ENCODE measurements around the gene SLC45A3.
A peak's percentile ranks its signal among the peaks of the same experiment; 100 is the strongest.

The SLC45A3 gene

GRCh38 chr1:205669341-205670149 is 10.8 kb downstream of the SLC45A3 start:
- 11 to 16% methylated on average over 20 of the region's 20 CpGs for WGBS, 2 experiments
- Histone ChIP-seq H3K4me1 (ENCODE audit: control insufficient read depth, insufficient read depth, low read length) (peaks cover 80% of the 10 kb centered on the region), H3K27me3 (ENCODE audit: control insufficient read depth, insufficient read depth, low read length, poor library complexity, severe bottlenecking) (no peaks in the 10 kb centered on the region), H3K4me3 (ENCODE audit: insufficient read depth, low read depth, low read length) (peak overlapping the region; percentile 26), H3K9me3 (ENCODE audit: control insufficient read depth, low read length) (no peaks in the 10 kb centered on the region), H3K36me3 (ENCODE audit: control insufficient read depth, insufficient read depth, low read length) (no peaks in the 10 kb centered on the region), H3K27ac (ENCODE audit: insufficient read depth, low read depth, low read length, poor library complexity, severe bottlenecking) (peak overlapping the region; percentile 98)

GRCh38 chr1:205668951-205669340 is 11.4 kb downstream of the SLC45A3 start:
- peak overlapping the region; percentile 98 for H3K27ac ChIP-seq (ENCODE audit: insufficient read depth, low read depth, low read length, poor library complexity, severe bottlenecking)
- 51 to 53% methylated on average over 5 of the region's 5 CpGs for WGBS, 2 experiments
- H3K27me3 ChIP-seq (ENCODE audit: control insufficient read depth, insufficient read depth, low read length, poor library complexity, severe bottlenecking): no peaks in the 10 kb centered on the region
- no peak overlapping the region for H3K4me3 ChIP-seq (ENCODE audit: insufficient read depth, low read depth, low read length)
- H3K4me1 ChIP-seq (ENCODE audit: control insufficient read depth, insufficient read depth, low read length): peaks cover 78% of the 10 kb centered on the region
- H3K9me3 ChIP-seq (ENCODE audit: control insufficient read depth, low read length): no peaks in the 10 kb centered on the region
- H3K36me3 ChIP-seq (ENCODE audit: control insufficient read depth, insufficient read depth, low read length): no peaks in the 10 kb centered on the region

- 83 to 87% methylated on average over 11 of the region's 11 CpGs for WGBS, 2 experiments
- no peak overlapping the region for H3K4me3 ChIP-seq (ENCODE audit: insufficient read depth, low read depth, low read length)
- peaks cover 74% of the 10 kb centered on the region for H3K4me1 ChIP-seq (ENCODE audit: control insufficient read depth, insufficient read depth, low read length)
- no peak overlapping the region for H3K27ac ChIP-seq (ENCODE audit: insufficient read depth, low read depth, low read length, poor library complexity, severe bottlenecking)
- H3K9me3 ChIP-seq (ENCODE audit: control insufficient read depth, low read length): no peaks in the 10 kb centered on the region
- H3K36me3 ChIP-seq (ENCODE audit: control insufficient read depth, insufficient read depth, low read length): peaks cover under 1% of the 10 kb centered on the region
- no peaks in the 10 kb centered on the region for H3K27me3 ChIP-seq (ENCODE audit: control insufficient read depth, insufficient read depth, low read length, poor library complexity, severe bottlenecking)
These were observed 12.2 kb downstream of the SLC45A3 start for GRCh38 chr1:205667909-205668643.

- no peak overlapping the region for H3K4me3 ChIP-seq (ENCODE audit: insufficient read depth, low read depth, low read length)
- H3K4me1 ChIP-seq (ENCODE audit: control insufficient read depth, insufficient read depth, low read length): peaks cover 76% of the 10 kb centered on the region
- no peak overlapping the region for H3K27ac ChIP-seq (ENCODE audit: insufficient read depth, low read depth, low read length, poor library complexity, severe bottlenecking)
- peaks cover 3% of the 10 kb centered on the region for H3K36me3 ChIP-seq (ENCODE audit: control insufficient read depth, insufficient read depth, low read length)
- no peaks in the 10 kb centered on the region for H3K27me3 ChIP-seq (ENCODE audit: control insufficient read depth, insufficient read depth, low read length, poor library complexity, severe bottlenecking)
- no peaks in the 10 kb centered on the region for H3K9me3 ChIP-seq (ENCODE audit: control insufficient read depth, low read length)
- 91 to 92% methylated on average over 6 of the region's 6 CpGs for WGBS, 2 experiments
These were observed 13.7 kb downstream of the SLC45A3 start for GRCh38 chr1:205666372-205667166.

- Histone ChIP-seq H3K27me3 (ENCODE audit: control insufficient read depth, insufficient read depth, low read length, poor library complexity, severe bottlenecking) (no peaks in the 10 kb centered on the region), H3K36me3 (ENCODE audit: control insufficient read depth, insufficient read depth, low read length) (peaks cover 3% of the 10 kb centered on the region), H3K4me3 (ENCODE audit: insufficient read depth, low read depth, low read length) (no peak overlapping the region), H3K9me3 (ENCODE audit: control insufficient read depth, low read length) (no peaks in the 10 kb centered on the region), H3K27ac (ENCODE audit: insufficient read depth, low read depth, low read length, poor library complexity, severe bottlenecking) (no peak overlapping the region), H3K4me1 (ENCODE audit: control insufficient read depth, insufficient read depth, low read length) (peaks cover 71% of the 10 kb centered on the region)
- WGBS, 2 experiments: 61 to 67% methylated on average over 8 to 9 of the region's 9 CpGs
These were observed 14.9 kb downstream of the SLC45A3 start for GRCh38 chr1:205665201-205666045.

- H3K4me3 ChIP-seq (ENCODE audit: insufficient read depth, low read depth, low read length): no peak overlapping the region
- H3K27me3 ChIP-seq (ENCODE audit: control insufficient read depth, insufficient read depth, low read length, poor library complexity, severe bottlenecking): no peaks in the 10 kb centered on the region
- peaks cover 3% of the 10 kb centered on the region for H3K36me3 ChIP-seq (ENCODE audit: control insufficient read depth, insufficient read depth, low read length)
- H3K9me3 ChIP-seq (ENCODE audit: control insufficient read depth, low read length): no peaks in the 10 kb centered on the region
- no peak overlapping the region for H3K27ac ChIP-seq (ENCODE audit: insufficient read depth, low read depth, low read length, poor library complexity, severe bottlenecking)
- peaks cover 62% of the 10 kb centered on the region for H3K4me1 ChIP-seq (ENCODE audit: control insufficient read depth, insufficient read depth, low read length)
- WGBS, 2 experiments: 91 to 94% methylated on average over 19 of the region's 19 CpGs
These were observed 15.8 kb downstream of the SLC45A3 start for GRCh38 chr1:205664399-205665017.

- WGBS, 2 experiments: 95% methylated on average over 18 of the region's 18 CpGs
- H3K9me3 ChIP-seq (ENCODE audit: control insufficient read depth, low read length): no peaks in the 10 kb centered on the region
- peaks cover 3% of the 10 kb centered on the region for H3K36me3 ChIP-seq (ENCODE audit: control insufficient read depth, insufficient read depth, low read length)
- no peaks in the 10 kb centered on the region for H3K27me3 ChIP-seq (ENCODE audit: control insufficient read depth, insufficient read depth, low read length, poor library complexity, severe bottlenecking)
- H3K4me3 ChIP-seq (ENCODE audit: insufficient read depth, low read depth, low read length): no peak overlapping the region
- no peak overlapping the region for H3K27ac ChIP-seq (ENCODE audit: insufficient read depth, low read depth, low read length, poor library complexity, severe bottlenecking)
- peaks cover 52% of the 10 kb centered on the region for H3K4me1 ChIP-seq (ENCODE audit: control insufficient read depth, insufficient read depth, low read length)
These were observed 16.9 kb downstream of the SLC45A3 start for GRCh38 chr1:205663286-205663936.

- 96 to 97% methylated on average over 24 of the region's 24 CpGs for WGBS, 2 experiments
These were observed 17.5 kb downstream of the SLC45A3 start for GRCh38 chr1:205662791-205663190.

More at GRCh38 chr1:205662791-205663190, 17.5 kb downstream of the SLC45A3 start:
- peaks cover 45% of the 10 kb centered on the region for H3K4me1 ChIP-seq (ENCODE audit: control insufficient read depth, insufficient read depth, low read length)
- peaks cover 3% of the 10 kb centered on the region for H3K36me3 ChIP-seq (ENCODE audit: control insufficient read depth, insufficient read depth, low read length)
- no peaks in the 10 kb centered on the region for H3K9me3 ChIP-seq (ENCODE audit: control insufficient read depth, low read length)
- no peak overlapping the region for H3K4me3 ChIP-seq (ENCODE audit: insufficient read depth, low read depth, low read length)
- H3K27me3 ChIP-seq (ENCODE audit: control insufficient read depth, insufficient read depth, low read length, poor library complexity, severe bottlenecking): no peaks in the 10 kb centered on the region
- H3K27ac ChIP-seq (ENCODE audit: insufficient read depth, low read depth, low read length, poor library complexity, severe bottlenecking): no peak overlapping the region

Data from ectodermal cell (in vitro differentiated cells).